ENCODE results near the gene PTPN14.

GRCh38 chr1:214396330-214396729 lies 155.1 kb downstream of the PTPN14 start:
- TF ChIP-seq, protein P1, sequence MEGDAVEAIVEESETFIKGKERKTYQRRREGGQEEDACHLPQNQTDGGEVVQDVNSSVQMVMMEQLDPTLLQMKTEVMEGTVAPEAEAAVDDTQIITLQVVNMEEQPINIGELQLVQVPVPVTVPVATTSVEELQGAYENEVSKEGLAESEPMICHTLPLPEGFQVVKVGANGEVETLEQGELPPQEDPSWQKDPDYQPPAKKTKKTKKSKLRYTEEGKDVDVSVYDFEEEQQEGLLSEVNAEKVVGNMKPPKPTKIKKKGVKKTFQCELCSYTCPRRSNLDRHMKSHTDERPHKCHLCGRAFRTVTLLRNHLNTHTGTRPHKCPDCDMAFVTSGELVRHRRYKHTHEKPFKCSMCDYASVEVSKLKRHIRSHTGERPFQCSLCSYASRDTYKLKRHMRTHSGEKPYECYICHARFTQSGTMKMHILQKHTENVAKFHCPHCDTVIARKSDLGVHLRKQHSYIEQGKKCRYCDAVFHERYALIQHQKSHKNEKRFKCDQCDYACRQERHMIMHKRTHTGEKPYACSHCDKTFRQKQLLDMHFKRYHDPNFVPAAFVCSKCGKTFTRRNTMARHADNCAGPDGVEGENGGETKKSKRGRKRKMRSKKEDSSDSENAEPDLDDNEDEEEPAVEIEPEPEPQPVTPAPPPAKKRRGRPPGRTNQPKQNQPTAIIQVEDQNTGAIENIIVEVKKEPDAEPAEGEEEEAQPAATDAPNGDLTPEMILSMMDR (IDR thresholded peaks at IDR 0.05 in 4 of 5, conservative IDR thresholded peaks at IDR 0.05 in 1 of 5): no peak
- TF ChIP-seq POLR2A (IDR thresholded peaks at IDR 0.05): no peak
